Spleen (tissue), 11 donors: ENCODE measurements around the gene RNF31. TPM values are rescaled to one million over a fixed set of nuclear protein-coding genes. Genes with fewer than 3 reads are reported as not detected.
A peak's percentile ranks its signal among the peaks of the same experiment; 100 is the strongest.

Experiments
- DNase-seq: peaks from one replicate; pipeline ENCODE4 v3.0.0-alpha.2; 2020
- H3K27ac ChIP-seq, 8 donors: fragments of 200-600 bp; sonication (generic) in 7 of 8; 1 replicate in 4 of 8; 2 replicates in 4 of 8; pipeline versions ENCODE4 v1.5.0 to v1.8.0; 2016 to 2021; ENCODE audit warnings: inconsistent platforms in 4 of 8, mild to moderate bottlenecking in 4 of 8, moderate library complexity in 1 of 8
- H3K27me3 ChIP-seq, 7 donors: fragments of 200-600 bp; sonication (generic) in 6 of 7; replicated peaks in 1 of 7; 1 replicate in 4 of 7; 2 replicates in 3 of 7; pipeline versions ENCODE4 v1.5.0 to v1.8.0; 2016 to 2021; ENCODE audit warnings: inconsistent platforms in 3 of 7, mild to moderate bottlenecking in 1 of 7
- H3K36me3 ChIP-seq, 6 donors: fragments of 200-600 bp; sonication (generic) in 5 of 6; 1 replicate in 4 of 6; 2 replicates in 2 of 6; pipeline versions ENCODE4 v1.5.0 to v1.8.0; 2016 to 2021; ENCODE audit warnings: inconsistent platforms in 2 of 6
- H3K4me1 ChIP-seq, 6 donors: fragments of 200-600 bp; sonication (generic) in 5 of 6; 1 replicate in 3 of 6; 2 replicates in 3 of 6; pipeline versions ENCODE4 v1.5.0 to v1.8.0; 2016 to 2021; ENCODE audit warnings: inconsistent platforms in 3 of 6
- H3K4me3 ChIP-seq, 8 donors: fragments of 200-600 bp; sonication (generic) in 7 of 8; 1 replicate in 4 of 8; 2 replicates in 4 of 8; pipeline versions ENCODE4 v1.5.0 to v1.8.0; 2016 to 2021; ENCODE audit warnings: inconsistent platforms in 4 of 8, mild to moderate bottlenecking in 4 of 8, moderate library complexity in 2 of 8
- H3K9me3 ChIP-seq, 8 donors: fragments of 200-600 bp; sonication (generic) in 7 of 8; 1 replicate in 4 of 8; 2 replicates in 4 of 8; pipeline versions ENCODE4 v1.5.0 to v1.8.0; 2016 to 2021; ENCODE audit warnings: inconsistent platforms in 4 of 8
- POLR2A ChIP-seq, 3 donors: fragments of 450-650 bp; IDR thresholded peaks; one replicate each; pipeline ENCODE4 v1.5.1; 2017; ENCODE audit warnings: antibody characterized with exemption in 3 of 3, mild to moderate bottlenecking in 1 of 3
- POLR2AphosphoS5 ChIP-seq, 3 donors: sonication (generic); formaldehyde crosslinking; IDR thresholded peaks; one replicate each; pipeline ENCODE4 v1.5.1; 2017; ENCODE audit warnings: antibody characterized with exemption in 3 of 3
- WGBS, 5 donors: extraction: QIAGEN DNeasy Blood & Tissue Kit in 3 of 5; methylation state at CpG; one replicate each; pipeline versions ENCODE4 v1.1.5 to v1.1.7; 2013 to 2018; 5-methylcytosine and 5-hydroxymethylcytosine counted together
- intact Hi-C: fragments of 100-400 bp; cut with DNase I; formaldehyde crosslinking; loops from one replicate; pipeline ENCODE4 v1.15.0; 2023; ENCODE audit warnings: low total_unique reads
- polyA plus RNA-seq, 3 donors: library from polyadenylated mRNA; stranded (reverse); fragments of 200-250 nt; gene quantifications; one replicate each; pipeline ENCODE4 v1.2.1, GENCODE V29; 2013
- total RNA-seq, 7 donors: library from RNA; depleted of rRNA in 3 of 7; stranded (reverse); fragments of >200 nt in 3 of 7; fragmentation: NEBNext Ultra II Directional in 4 of 7; extraction: Animal tissue kit (Norgen Biotek cat#: 25700) in 4 of 7; gene quantifications; one replicate each; pipeline versions ENCODE4 v1.1.0 to v1.2.1, GENCODE V29; 2016 to 2021
- TF ChIP-seq, protein P1 (sequence below), 11 experiments: fragments of 200-600 bp in 7 of 11; fragments of 450-650 bp in 4 of 11; sonication (generic) in 4 of 11; IDR thresholded peaks in 8 of 11; conservative IDR thresholded peaks in 3 of 11; 1 replicate in 7 of 11; 2 replicates in 4 of 11; pipeline versions ENCODE4 v1.4.0 to v1.8.0; 2016 to 2021; ENCODE audit warnings: antibody characterized with exemption in 11 of 11, inconsistent platforms in 4 of 11, mild to moderate bottlenecking in 1 of 11
- donor health status: healthy with polysubstance abuse.
- donor health status: DM: no; HTN: no; CAD: no; lungs with moderate emphysema.
- donor health status: DM: no; HTN: no; CAD: no.
- donor health status: Bipolar disorder and iron deficiency.
- donor health status: healthy.
- donor health status: DM: no; HTN: no; CAD: no.
- donor health status: DM: yes; HTN: yes; CAD: no.

RNF31 gene
- total and polyA plus RNA-seq, 10 donors: 56.5 to 148 (median 103) TPM

- 93 to 97% (median 96%) methylated on average over 7 of the region's 7 CpGs for whole genome bisulfite sequencing, 5 donors
- Histone ChIP-seq H3K27ac (no peak overlapping the region), H3K4me1 (peaks cover 0 to 29% (median 2%) of the 10 kb centered on the region in 6 donors), H3K4me3 (no peak overlapping the region), H3K36me3 (peaks cover 5 to 98% (median 46%) of the 10 kb centered on the region in 6 donors), H3K27me3 (no peaks in the 10 kb centered on the region), H3K9me3 (peaks cover 0 to 5% (median 0%) of the 10 kb centered on the region in 8 donors)
- intact Hi-C loops: no loop called here
- DNase-seq: no peak
- TF ChIP-seq POLR2AphosphoS5 (IDR thresholded peaks at IDR 0.05) (no peak), POLR2A (IDR thresholded peaks at IDR 0.05) (no peak)
- TF ChIP-seq, protein P1, sequence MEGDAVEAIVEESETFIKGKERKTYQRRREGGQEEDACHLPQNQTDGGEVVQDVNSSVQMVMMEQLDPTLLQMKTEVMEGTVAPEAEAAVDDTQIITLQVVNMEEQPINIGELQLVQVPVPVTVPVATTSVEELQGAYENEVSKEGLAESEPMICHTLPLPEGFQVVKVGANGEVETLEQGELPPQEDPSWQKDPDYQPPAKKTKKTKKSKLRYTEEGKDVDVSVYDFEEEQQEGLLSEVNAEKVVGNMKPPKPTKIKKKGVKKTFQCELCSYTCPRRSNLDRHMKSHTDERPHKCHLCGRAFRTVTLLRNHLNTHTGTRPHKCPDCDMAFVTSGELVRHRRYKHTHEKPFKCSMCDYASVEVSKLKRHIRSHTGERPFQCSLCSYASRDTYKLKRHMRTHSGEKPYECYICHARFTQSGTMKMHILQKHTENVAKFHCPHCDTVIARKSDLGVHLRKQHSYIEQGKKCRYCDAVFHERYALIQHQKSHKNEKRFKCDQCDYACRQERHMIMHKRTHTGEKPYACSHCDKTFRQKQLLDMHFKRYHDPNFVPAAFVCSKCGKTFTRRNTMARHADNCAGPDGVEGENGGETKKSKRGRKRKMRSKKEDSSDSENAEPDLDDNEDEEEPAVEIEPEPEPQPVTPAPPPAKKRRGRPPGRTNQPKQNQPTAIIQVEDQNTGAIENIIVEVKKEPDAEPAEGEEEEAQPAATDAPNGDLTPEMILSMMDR (IDR thresholded peaks at IDR 0.05 in 8 of 11, conservative IDR thresholded peaks at IDR 0.05 in 3 of 11): no peak
Observed at GRCh38 chr14:24204163-24205146, 57.2 kb downstream of the RNF31 start.

DNA sequence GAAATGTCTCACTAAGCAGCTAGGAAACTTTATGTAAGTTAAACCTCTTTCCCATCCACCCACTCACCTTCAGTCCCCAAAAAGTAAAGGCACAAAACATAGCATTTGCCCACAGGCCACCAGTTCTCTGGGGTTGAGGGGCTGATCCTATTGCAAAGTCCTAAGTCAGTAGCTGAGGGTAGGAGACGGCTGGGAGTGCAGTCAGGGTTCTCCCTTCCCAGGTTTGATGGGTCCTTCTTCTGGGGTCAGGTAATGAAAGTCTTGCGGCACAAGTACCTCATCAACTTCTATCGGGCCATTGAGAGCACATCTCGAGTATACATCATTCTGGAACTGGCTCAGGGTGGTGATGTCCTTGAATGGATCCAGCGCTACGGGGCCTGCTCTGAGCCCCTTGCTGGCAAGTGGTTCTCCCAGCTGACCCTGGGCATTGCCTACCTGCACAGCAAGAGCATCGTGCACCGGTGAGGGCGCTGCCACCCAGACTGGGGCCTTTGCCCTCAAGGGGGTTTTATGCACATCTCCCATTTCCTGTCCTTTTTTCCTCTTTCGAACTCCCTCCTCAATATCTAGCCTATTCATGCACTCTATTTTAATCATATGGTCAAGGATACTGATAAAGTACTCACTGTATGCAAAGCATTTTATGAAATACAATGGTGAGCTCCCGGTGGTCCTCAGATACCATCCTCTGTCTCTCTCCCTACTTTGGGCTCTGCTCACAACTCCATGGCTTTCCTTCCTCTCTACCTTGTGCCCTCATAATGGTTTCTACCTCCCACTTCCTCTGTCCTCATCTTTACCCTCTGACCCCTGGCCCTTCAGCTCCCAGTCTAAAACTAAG lies 59.2 kb downstream of the RNF31 start:
- no peak for DNase-seq
- 95 to 97% (median 96%) methylated on average over 11 of the region's 11 CpGs for WGBS, 5 donors
- no peaks in the 10 kb centered on the region for H3K27me3 ChIP-seq
- TF ChIP-seq POLR2A (IDR thresholded peaks at IDR 0.05) (no peak), POLR2AphosphoS5 (IDR thresholded peaks at IDR 0.05) (peak in 2 of 3 donors; percentile 40 to 50)
- TF ChIP-seq, protein P1 (IDR thresholded peaks at IDR 0.05 in 8 of 11, conservative IDR thresholded peaks at IDR 0.05 in 3 of 11): no peak
- H3K27ac ChIP-seq: peak overlapping the region in 1 of 8 donors; percentile 40
- peaks cover 0 to 45% (median 8%) of the 10 kb centered on the region in 6 donors for H3K4me1 ChIP-seq
- H3K9me3 ChIP-seq: peaks cover 0 to 5% (median 0%) of the 10 kb centered on the region in 8 donors
- no peak overlapping the region for H3K4me3 ChIP-seq
- intact Hi-C loops: no loop called here
- H3K36me3 ChIP-seq: peaks cover 5 to 98% (median 59%) of the 10 kb centered on the region in 6 donors

GRCh38 chr14:24207104-24207551 lies 59.8 kb downstream of the RNF31 start:
- H3K4me3 ChIP-seq: no peak overlapping the region
- no peak for DNase-seq
- H3K27ac ChIP-seq: peak overlapping the region in 1 of 8 donors; percentile 40
- H3K9me3 ChIP-seq: peaks cover 0 to 5% (median 0%) of the 10 kb centered on the region in 8 donors
- no peaks in the 10 kb centered on the region for H3K27me3 ChIP-seq
- H3K36me3 ChIP-seq: peaks cover 5 to 96% (median 58%) of the 10 kb centered on the region in 6 donors
- H3K4me1 ChIP-seq: peaks cover 1 to 51% (median 14%) of the 10 kb centered on the region in 6 donors
- intact Hi-C loops: no loop called here
- 62 to 88% (median 80%) methylated on average over 5 of the region's 5 CpGs for WGBS, 5 donors
- TF ChIP-seq POLR2A (IDR thresholded peaks at IDR 0.05) (no peak), POLR2AphosphoS5 (IDR thresholded peaks at IDR 0.05) (no peak)
- TF ChIP-seq, protein P1 (IDR thresholded peaks at IDR 0.05 in 8 of 11, conservative IDR thresholded peaks at IDR 0.05 in 3 of 11): no peak
